Measurements from ENCODE around the gene USHBP1.

Gene USHBP1

GRCh38 chr19:17240062-17240752 lies 24.3 kb downstream of the USHBP1 start:
- no peak for DNase-seq

- DNase-seq: no peak
Observed at GRCh38 chr19:17237747-17238706, 26.5 kb downstream of the USHBP1 start.

GRCh38 chr19:17236811-17237543 lies 27.6 kb downstream of the USHBP1 start:
- DNase-seq: no peak

GRCh38 chr19:17235971-17236777 lies 28.4 kb downstream of the USHBP1 start:
- no peak for DNase-seq

GRCh38 chr19:17235300-17235970 lies 29.1 kb downstream of the USHBP1 start:
- DNase-seq: peak; percentile 67 to 88 (median 74)

- DNase-seq: peak in 2 of 3 donors; percentile 59 to 74
Observed at GRCh38 chr19:17234911-17235299, 29.6 kb downstream of the USHBP1 start.

- DNase-seq: no peak
Observed at GRCh38 chr19:17232258-17232657, 32.3 kb downstream of the USHBP1 start.

- DNase-seq: no peak
Observed at GRCh38 chr19:17229890-17230289, 34.7 kb downstream of the USHBP1 start.

- DNase-seq: no peak
Observed at GRCh38 chr19:17227798-17228367, 36.7 kb downstream of the USHBP1 start.

GRCh38 chr19:17226002-17226933 lies 38.3 kb downstream of the USHBP1 start, which contains the start of gene OCEL1:
TSS of gene OCEL1 (plus strand) at chr19:17226226. CDS start at chr19:17226248, 22 bp downstream.
- DNase-seq: peak; percentile 100

- no peak for DNase-seq
Observed at GRCh38 chr19:17225053-17225452, 39.5 kb downstream of the USHBP1 start.

GRCh38 chr19:17220207-17220758 lies 44.3 kb downstream of the USHBP1 start:
- peak; percentile 69 to 73 (median 70) for DNase-seq

- DNase-seq: no peak
Observed at GRCh38 chr19:17219286-17219685, 45.3 kb downstream of the USHBP1 start.

- no peak for DNase-seq
Observed at GRCh38 chr19:17216058-17216670, 48.4 kb downstream of the USHBP1 start.

GRCh38 chr19:17215127-17215971 lies 49.2 kb downstream of the USHBP1 start, which contains the start of gene USE1:
TSS of gene USE1 (plus strand) at chr19:17215357. CDS start at chr19:17215406, 49 bp downstream.
- DNase-seq: peak; percentile 92 to 94 (median 93)

- no peak for DNase-seq
Observed at GRCh38 chr19:17214508-17215126, 49.9 kb downstream of the USHBP1 start.

GRCh38 chr19:17213334-17213733 lies 51.2 kb downstream of the USHBP1 start:
- DNase-seq: no peak

Measured in suppressor macrophage treated with lipopolysaccharide for 1 hour (primary cell).